NT2/D1 (cell line): ENCODE measurements around the gene FGF22.
"Not testable (repeated sequence)": the region's sequence is repeated elsewhere in the genome, so short reads cannot be mapped to it uniquely, and the experiment has no call there.

Experiments used
- DNase-seq: peaks from one replicate; pipeline ENCODE4 v3.0.0-alpha.2; 2011; ENCODE audit warnings: low read depth, low spot score
- H3K27me3 ChIP-seq: 2 replicates; pipeline ENCODE4 v1.6.0; 2011; ENCODE audit warnings: mild to moderate bottlenecking; ENCODE audit not compliant: insufficient read length, insufficient read depth
- H3K36me3 ChIP-seq: 2 replicates; pipeline ENCODE4 v1.6.1; 2011; ENCODE audit warnings: mild to moderate bottlenecking, low read length, mixed read lengths; ENCODE audit not compliant: insufficient read depth, insufficient read length
- H3K4me1 ChIP-seq: 2 replicates; pipeline ENCODE4 v1.5.1; 2011; ENCODE audit not compliant: insufficient read depth, insufficient read length
- H3K4me3 ChIP-seq: 2 replicates; pipeline ENCODE4 v1.5.1; 2011; ENCODE audit warnings: low read depth; ENCODE audit not compliant: insufficient read length
- H3K9ac ChIP-seq: 2 replicates; pipeline ENCODE4 v1.6.0; 2011; ENCODE audit warnings: low read depth; ENCODE audit not compliant: insufficient read length
- H3K9me3 ChIP-seq: 2 replicates; pipeline ENCODE4 v1.5.1; 2011; ENCODE audit warnings: mild to moderate bottlenecking, low read length; ENCODE audit not compliant: insufficient read depth
- SUZ12 ChIP-seq: IDR thresholded peaks from 2 replicates; pipeline ENCODE4 v1.6.1; 2011; ENCODE audit not compliant: insufficient read length, insufficient read depth; ENCODE audit errors: extremely low read depth
- YY1 ChIP-seq: IDR thresholded peaks from 2 replicates; pipeline ENCODE4 v1.6.1; 2011; ENCODE audit not compliant: insufficient read length, insufficient read depth
- ZNF274 ChIP-seq: IDR thresholded peaks from 2 replicates; pipeline ENCODE4 v1.6.1; 2011; ENCODE audit warnings: mild to moderate bottlenecking, low read depth, low read length

Gene FGF22

GRCh38 chr19:602391-603301 is 37.0 kb upstream of the FGF22 start:
- DNase-seq: no peak
- Histone ChIP-seq H3K9me3 (peaks cover 38% of the 10 kb centered on the region), H3K4me3 (no peak overlapping the region), H3K9ac (no peak overlapping the region), H3K36me3 (no peaks in the 10 kb centered on the region), H3K4me1 (no peaks in the 10 kb centered on the region), H3K27me3 (no peaks in the 10 kb centered on the region)
- no peak for TF ChIP-seq YY1
- TF ChIP-seq ZNF274: no peak
- TF ChIP-seq SUZ12: no peak

- H3K4me3 ChIP-seq, H3K27me3 ChIP-seq, H3K36me3 ChIP-seq, H3K9ac ChIP-seq, DNase-seq, H3K4me1 ChIP-seq: not testable (repeated sequence)
- peaks cover 35% of the 10 kb centered on the region for H3K9me3 ChIP-seq
These were observed 36.4 kb upstream of the FGF22 start for GRCh38 chr19:603302-603639.

DNA sequence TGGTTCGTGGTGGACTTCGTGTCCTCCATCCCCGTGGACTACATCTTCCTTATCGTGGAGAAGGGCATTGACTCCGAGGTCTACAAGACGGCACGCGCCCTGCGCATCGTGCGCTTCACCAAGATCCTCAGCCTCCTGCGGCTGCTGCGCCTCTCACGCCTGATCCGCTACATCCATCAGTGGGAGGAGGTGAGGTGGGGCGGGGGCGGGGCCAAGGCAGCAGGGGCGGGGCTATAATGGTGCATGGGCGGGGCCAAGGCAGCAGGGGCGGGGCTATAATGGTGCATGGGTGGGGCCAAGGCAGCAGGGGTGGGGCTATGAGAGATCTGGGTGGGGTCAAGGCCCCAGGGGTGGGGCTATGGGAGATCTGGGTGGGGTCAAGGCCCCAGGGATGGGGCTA is 35.9 kb upstream of the FGF22 start:
- H3K27me3 ChIP-seq, H3K4me1 ChIP-seq, H3K9ac ChIP-seq, H3K4me3 ChIP-seq, DNase-seq, H3K36me3 ChIP-seq: not testable (repeated sequence)
- H3K9me3 ChIP-seq: peaks cover 35% of the 10 kb centered on the region

GRCh38 chr19:604355-604754 is 35.3 kb upstream of the FGF22 start:
- Histone ChIP-seq H3K36me3 (peaks cover 2% of the 10 kb centered on the region), H3K9ac (no peak overlapping the region), H3K4me3 (no peak overlapping the region), H3K9me3 (peaks cover 35% of the 10 kb centered on the region), H3K27me3 (no peaks in the 10 kb centered on the region), H3K4me1 (no peaks in the 10 kb centered on the region)
- no peak for DNase-seq
- TF ChIP-seq SUZ12: no peak
- TF ChIP-seq ZNF274: no peak
- TF ChIP-seq YY1: no peak

DNA sequence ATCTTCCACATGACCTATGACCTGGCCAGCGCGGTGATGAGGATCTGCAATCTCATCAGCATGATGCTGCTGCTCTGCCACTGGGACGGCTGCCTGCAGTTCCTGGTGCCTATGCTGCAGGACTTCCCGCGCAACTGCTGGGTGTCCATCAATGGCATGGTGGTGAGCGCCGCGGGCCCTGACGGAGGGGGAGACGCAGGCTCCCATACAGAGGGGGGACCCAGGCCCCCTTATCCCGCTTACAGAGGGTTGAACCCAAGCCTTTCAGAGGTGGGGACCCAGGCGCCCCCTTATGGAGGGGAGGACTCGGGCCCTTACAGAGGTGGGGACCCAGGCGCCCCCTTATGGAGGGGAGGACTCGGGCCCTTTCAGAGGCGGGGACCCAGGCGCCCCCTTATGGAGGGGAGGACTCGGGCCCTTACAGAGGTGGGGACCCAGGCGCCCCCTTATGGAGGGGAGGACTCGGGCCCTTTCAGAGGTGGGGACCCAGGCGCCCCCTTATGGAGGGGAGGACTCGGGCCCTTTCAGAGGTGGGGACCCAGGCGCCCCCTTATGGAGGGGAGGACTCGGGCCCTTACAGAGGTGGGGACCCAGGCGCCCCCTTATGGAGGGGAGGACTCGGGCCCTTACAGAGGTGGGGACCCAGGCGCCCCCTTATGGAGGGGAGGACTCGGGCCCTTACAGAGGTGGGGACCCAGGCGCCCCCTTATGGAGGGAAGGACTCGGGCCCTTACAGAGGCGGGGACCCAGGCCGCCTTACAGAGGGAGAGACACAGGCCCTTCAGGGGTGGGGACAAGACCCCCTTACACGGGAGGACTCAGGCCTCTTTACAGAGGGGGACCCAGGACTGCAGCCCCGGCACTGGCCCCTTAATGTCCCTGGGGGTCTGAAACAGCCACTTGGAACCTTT is 34.4 kb upstream of the FGF22 start:
- DNase-seq, H3K4me3 ChIP-seq, H3K9ac ChIP-seq: not testable (repeated sequence)

GRCh38 chr19:607301-608154 is 32.2 kb upstream of the FGF22 start:
- H3K4me1 ChIP-seq: peaks cover 6% of the 10 kb centered on the region
- DNase-seq: no peak
- no peak for TF ChIP-seq SUZ12
- TF ChIP-seq ZNF274: no peak
- TF ChIP-seq YY1: no peak

More for the DNA sequence above, 34.4 kb upstream of the FGF22 start:
- peaks cover 11% of the 10 kb centered on the region for H3K36me3 ChIP-seq
- peaks cover 35% of the 10 kb centered on the region for H3K9me3 ChIP-seq
- not testable (repeated sequence) for H3K4me1 ChIP-seq, H3K27me3 ChIP-seq

More at GRCh38 chr19:607301-608154, 32.2 kb upstream of the FGF22 start:
- Histone ChIP-seq H3K9ac (no peak overlapping the region), H3K27me3 (no peaks in the 10 kb centered on the region), H3K4me3 (no peak overlapping the region), H3K9me3 (peaks cover 20% of the 10 kb centered on the region; the same call in 1 of the 2 replicates), H3K36me3 (peaks cover 26% of the 10 kb centered on the region)
